Esophagus squamous epithelium (tissue), 4 donors: ENCODE data around the gene TMEM151A.

Experiments used
- CTCF ChIP-seq, 6 experiments: fragments of 450-650 bp in 4 of 6; fragments of 200-600 bp in 2 of 6; sonication (generic) in 2 of 6; IDR thresholded peaks; one replicate each; pipeline ENCODE4 v1.5.1; 2016 to 2019; ENCODE audit warnings: antibody characterized with exemption in 6 of 6, mild to moderate bottlenecking in 4 of 6, moderate library complexity in 4 of 6
- POLR2A ChIP-seq, 4 donors: fragments of 450-650 bp; IDR thresholded peaks; one replicate each; pipeline ENCODE4 v1.6.1; 2017; ENCODE audit warnings: antibody characterized with exemption in 4 of 4, mild to moderate bottlenecking in 4 of 4, moderate library complexity in 3 of 4

GRCh38 chr11:66268244-66268951 is 23.3 kb upstream of the TMEM151A start, which contains the start of gene RAB1B:
- TF ChIP-seq CTCF (IDR thresholded peaks at IDR 0.05) (peak in 2 of 6 experiments; percentile 2 to 27), POLR2A (IDR thresholded peaks at IDR 0.05) (peak in 3 of 4 donors; percentile 19 to 80 (median 67))
